HG02870 (cell line): ENCODE measurements around the gene LCTL.

ENCODE experiments used
- ATAC-seq: cut with Tn5 transposase; IDR thresholded peaks from one replicate; pipeline ENCODE4 v1.9.1; 2021; ENCODE audit warnings: mild to moderate bottlenecking, moderate library complexity; ENCODE audit not compliant: unreplicated experiment

Gene LCTL

GRCh38 chr15:66567897-66568296 is 2.1 kb upstream of the LCTL start:
- no peak for ATAC-seq

DNA sequence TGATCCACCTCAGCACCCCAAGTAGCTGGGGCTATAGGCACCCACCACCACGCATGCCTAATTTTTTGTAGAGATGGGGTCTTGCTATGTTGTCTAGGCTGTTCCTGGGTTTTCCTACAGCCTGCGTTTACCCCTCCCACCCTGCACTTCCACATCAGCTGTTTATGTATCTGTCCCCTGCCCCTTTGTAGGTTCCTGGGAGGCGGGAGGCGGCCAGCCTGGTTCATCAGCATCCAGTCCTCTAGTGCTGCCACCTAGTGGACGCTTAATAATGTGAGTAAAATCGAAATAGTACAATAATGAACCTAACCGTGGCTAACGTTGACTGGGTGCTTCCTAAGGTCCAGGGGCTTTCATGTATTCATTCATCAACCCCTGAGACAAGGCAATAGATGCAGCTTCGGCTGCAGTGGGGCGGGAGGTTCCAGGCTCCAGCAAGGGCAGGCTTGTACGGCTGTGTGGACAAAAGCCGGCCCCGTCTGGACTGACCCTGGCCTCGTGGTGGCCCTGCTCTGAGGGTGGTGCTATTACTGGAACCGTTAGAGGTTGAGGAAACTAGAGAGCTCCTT is 1.2 kb upstream of the LCTL start:
- ATAC-seq = no peak

- ATAC-seq = no peak
These were observed 607 bp downstream of the LCTL start for GRCh38 chr15:66565141-66565641.

GRCh38 chr15:66564136-66565041 is 1.4 kb downstream of the LCTL start:
- ATAC-seq = no peak

DNA sequence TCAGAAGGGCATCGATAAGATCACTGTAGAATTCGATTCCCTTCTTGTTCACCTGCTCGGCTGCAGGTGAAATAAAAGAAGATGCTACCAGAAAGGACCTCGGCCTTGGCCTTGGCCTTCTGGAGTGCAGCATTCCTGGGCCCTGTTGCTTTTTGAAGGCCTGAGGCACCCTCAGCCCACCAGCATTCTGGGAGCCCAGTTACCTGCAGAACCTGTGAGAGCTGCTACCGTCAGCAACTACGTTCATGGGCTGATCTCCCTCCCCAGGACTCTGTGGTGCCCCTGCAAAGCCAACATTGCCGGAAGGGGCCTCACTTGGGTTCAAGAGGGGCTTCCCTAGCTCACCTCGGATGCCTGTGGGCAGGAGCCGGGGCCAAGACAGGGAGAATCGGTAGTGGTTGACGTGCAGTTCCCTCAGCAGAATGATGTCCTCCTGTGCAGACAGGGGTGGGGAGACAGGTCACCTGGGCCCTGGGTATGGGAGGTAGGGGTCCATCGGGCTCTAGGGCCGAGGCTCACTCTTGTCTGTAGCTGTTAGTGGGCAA is 2.2 kb downstream of the LCTL start:
- ATAC-seq = no peak

DNA sequence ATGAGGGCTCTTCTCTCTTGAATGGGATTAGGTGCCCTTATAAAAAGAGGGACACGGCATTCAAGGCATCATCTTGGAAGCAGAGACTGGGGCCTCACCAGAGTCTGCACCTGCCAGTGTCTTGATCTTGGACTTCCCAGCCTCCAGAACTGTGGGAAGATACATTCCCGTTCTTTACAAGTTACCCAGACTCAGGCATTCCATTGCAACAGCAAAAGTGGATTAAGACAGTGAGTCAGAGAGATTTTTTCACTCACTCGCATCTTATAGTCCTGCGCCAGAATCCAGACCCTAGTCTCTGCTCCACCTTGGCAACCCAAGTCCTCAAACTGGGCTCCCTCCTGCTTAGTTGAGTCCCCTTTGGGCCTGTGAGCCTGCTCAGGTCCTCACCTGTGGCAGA is 2.7 kb downstream of the LCTL start:
- ATAC-seq = no peak

GRCh38 chr15:66560856-66561525 is 4.8 kb downstream of the LCTL start:
- ATAC-seq = no peak

GRCh38 chr15:66558271-66558670 is 7.5 kb downstream of the LCTL start:
- ATAC-seq = no peak

DNA sequence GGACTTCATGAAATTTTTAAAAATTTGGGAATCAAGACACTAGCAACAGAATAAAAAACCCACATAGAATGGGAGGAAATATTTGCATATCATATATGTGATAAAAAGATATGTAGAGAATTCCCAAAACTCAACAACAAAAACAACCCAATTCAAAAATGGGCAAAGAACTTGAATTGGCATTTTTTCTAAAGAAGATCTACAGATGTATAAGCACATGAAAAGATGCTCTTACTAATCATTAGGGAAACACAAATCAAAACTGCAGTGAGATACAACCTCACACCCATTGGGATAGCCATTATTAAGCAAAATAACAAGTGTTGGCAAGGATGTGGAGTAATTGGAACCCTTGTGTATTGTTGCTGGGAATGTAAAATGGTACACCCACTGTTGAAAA is 10.1 kb downstream of the LCTL start:
- no peak for ATAC-seq

GRCh38 chr15:66545255-66545654 is 20.5 kb downstream of the LCTL start:
- ATAC-seq = no peak

DNA sequence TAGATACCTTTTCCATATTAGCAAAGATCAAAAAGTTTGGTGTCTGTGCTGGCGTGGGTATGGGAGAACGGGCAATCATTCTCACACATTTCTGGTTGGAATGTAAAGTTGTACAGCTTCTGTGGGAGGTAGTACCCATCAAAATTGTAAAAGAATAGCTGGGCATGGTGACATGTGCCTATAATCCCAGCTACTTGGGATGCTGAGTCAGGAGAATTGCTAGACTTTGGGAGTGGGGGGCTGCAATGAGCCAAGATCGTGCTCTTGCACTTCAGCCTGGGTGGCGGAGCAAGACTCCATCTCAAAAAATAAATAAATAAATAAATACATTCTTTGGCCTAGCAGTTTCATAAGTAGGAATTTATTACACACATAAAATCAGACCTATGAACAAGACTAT is 22.9 kb downstream of the LCTL start:
- no peak for ATAC-seq

DNA sequence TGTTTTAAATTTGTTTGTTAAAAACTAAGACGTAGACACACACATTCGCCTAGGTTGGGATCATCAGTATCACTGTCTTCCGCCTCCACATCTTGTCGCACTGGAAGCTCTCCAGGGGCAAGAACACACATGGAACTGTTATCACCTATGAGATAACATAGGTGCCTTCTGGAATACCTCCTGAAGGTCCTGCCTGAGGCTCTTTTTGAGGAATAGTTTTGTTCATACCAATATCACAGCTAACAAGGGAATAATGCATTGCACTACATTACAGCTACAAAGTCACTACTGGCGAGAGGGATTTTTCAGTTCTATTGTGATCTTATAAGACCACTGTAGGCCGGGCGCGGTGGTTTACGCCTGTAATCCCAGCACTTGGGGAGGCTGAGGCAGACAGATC is 30.7 kb downstream of the LCTL start:
- ATAC-seq = no peak

- no peak for ATAC-seq
These were observed 41.0 kb downstream of the LCTL start for GRCh38 chr15:66524838-66525237.

- no peak for ATAC-seq
These were observed 41.9 kb downstream of the LCTL start for GRCh38 chr15:66523926-66524325.

DNA sequence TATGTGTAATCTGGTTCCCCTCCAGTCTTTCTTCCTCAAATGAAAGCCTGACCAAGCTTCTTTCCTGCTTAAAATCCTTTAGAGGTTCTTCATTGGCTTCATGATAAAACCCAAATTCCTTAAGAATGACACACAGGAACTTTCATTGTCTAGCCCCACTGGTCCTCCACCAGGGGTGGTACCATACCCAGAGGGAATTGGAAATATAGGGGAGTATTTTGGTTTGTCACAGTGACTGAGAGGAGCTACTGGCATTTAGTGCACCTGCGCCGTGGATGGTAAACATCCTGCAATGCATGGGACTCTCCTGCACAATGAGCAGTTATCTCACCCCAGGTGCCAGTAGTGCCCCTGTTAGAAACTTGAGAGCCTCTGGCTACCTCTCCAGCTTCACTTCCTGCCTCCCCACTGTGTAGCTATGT is 49.9 kb downstream of the LCTL start:
- no peak for ATAC-seq

DNA sequence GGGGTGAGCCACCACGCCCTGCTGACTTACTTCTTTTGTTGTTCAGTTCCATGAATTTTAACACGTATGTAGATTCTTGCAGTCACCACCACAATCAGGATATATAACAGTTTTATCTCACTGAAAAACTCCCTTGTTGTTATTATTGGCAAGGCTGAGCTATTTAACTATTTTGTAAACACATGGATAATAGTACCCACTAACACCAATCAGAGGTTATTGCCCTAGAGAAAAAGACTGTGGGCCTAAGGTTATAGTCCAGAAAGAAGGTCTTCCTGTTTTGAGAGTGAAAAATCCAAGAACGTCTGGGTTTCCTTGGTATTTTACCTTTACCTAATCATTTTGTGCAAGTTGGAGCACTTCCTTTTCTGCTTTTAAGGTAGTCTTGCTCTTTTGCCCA is 51.2 kb downstream of the LCTL start:
- ATAC-seq = no peak

DNA sequence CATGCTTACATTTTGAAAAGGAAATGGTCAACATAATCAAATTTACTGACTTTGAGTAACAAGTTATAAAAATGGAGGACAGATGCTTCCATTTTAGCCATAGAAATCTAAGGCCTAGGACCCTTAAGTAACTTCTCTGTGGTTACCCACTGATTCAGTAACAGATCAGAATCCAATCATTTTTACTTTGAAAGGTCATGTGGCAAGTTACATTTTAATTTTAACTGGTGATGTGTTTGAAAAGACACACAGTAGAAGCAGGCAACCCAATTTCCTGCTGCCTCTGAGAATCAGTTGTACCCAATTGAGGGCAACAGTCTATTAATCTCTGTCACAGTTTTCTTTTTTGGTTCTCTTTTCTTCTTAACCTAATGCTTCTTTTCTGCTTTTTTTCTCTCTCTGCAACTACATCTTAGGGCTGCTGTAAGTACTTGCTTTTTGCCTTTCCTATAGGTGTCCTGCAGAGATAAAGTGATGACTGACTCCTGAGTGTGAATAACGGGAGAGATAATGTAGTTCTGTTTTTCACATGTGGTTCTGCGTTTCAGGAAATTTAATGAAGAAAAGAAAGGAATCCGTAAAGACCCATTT is 57.4 kb downstream of the LCTL start:
- ATAC-seq = no peak

DNA sequence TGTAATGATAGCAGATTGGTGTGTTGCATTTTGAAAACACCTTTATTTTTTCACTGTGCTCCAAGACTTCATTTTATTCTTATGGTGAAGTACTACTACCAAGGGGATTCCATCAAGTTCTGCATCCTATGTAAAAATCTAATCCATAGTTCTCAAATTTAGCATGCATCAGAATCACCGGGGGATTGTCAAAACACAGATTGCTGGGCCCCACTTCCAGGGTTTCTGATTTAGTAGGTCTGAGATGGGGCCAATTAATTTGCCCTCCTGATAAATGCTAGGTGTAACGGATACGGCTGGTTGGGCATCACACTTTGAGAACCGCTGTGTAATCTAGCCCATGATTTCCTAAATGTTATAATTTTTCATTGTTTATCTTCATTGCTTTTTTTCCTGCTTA is 60.0 kb downstream of the LCTL start:
- ATAC-seq = no peak

DNA sequence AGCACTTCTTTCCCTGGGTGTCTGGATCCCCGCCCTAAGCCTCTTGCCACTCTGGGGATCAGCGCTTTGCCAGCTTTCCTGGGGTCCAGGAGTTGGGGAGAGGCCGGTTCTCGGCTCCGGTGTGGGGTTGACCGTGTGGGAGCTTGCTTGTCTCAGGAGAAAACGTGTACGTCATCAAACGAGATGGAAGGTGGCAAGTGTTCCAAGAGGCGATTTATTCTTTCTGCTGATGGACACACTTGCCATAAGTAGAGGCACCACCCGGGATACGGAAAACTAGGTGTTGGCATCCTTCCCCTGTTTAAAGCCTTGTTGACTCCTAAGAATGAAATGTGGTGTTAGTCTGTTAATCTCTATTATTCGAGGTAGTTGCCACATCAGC is 60.4 kb downstream of the LCTL start:
- peak; percentile 9 for ATAC-seq

DNA sequence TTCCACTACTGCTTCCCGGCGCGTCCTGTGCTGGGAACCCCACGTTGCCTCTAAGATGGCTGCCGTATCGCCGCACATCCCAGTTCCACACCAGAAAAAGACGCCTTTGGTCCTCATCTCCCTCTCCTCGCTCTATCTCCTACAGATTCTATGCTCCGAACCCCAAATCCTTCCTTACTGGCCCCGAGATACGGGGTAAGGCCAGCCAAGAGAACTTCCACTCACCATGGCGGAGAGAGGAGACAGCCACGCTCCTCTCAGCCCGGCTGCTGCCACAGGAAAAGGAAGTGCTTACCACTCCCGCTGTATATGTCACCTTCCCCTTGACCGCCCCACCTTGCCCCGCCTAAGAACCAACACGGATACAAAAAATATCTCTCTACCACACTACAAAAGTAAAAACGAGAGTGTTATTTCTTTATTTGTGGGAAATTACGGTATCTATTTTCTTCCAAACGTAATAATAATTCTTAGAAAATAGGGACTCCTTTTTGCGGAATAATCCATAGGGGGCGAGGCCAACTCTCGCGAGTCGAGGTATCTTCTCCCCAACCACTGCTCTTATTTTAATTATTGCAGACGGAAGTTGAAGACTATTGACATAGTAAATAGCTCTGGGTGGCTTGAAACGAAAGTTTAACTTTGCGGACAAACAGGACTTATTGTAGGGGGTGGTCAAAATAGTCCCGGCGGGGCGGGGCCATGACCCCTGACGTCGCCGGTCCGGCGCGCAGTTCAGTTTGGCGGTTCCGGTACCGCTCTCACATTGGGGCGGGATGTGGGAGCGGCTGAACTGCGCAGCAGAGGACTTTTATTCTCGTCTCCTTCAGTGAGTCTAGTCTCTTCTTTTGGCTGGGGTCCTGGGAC is 61.0 kb downstream of the LCTL start, which contains the start of the genes RPL4 and ZWILCH:
Gene RPL4, minus strand, starts transcription at position 293 of the 867 bp plus-strand sequence. Its CDS starts 65 bp downstream, at position 228.
Gene ZWILCH, plus strand, starts transcription at position 764 of the 867 bp plus-strand sequence. Its CDS starts 13 bp downstream, at position 777.
- peak; percentile 74 for ATAC-seq
